HG03439 (cell line): Measurements from ENCODE around the gene BACH1.
"Not testable (repeated sequence)": the region's sequence is repeated elsewhere in the genome, so short reads cannot be mapped to it uniquely, and the experiment has no call there.

ENCODE experiments used
- ATAC-seq: cut with Tn5 transposase; IDR thresholded peaks from one replicate; pipeline ENCODE4 v1.9.1; 2021; ENCODE audit warnings: mild to moderate bottlenecking, moderate library complexity; ENCODE audit not compliant: unreplicated experiment

BACH1 gene

DNA sequence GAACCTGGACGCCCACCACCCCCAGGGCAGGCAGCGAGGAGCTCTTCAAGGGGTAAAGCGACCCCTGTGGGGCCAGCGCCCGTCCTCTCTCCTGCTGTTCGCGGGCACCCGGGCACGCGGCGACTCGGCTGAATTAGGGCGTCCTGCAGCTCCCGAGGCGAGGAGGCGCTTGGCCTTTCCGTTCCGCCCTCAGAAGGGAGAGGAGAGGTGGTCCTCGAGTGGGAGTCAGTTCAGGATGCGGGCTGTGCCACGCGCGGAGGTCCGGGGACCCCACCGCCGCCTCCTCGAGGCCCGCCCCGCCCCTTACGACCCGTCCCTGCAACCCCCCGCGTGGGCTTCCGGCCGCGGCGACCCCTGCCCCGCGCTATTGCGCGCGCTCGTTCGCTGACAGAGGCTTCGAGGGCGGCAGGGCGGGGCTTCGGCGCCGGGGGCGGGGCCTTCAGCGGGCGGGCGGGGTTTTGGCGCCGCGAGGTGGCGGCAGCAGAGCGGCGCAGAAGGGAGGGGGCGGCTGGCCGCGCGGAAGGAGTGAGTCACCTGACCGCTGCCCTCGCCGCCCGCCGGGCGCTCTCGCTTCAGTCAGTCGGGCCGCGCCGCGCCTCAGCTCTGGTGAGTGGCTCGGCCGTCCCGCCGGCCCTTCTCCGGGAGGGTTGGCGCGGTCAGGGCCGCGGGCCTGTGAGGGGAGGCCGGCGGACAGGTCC is at the start of gene BACH1:
Gene BACH1 (plus strand): TSS at position 575 of the 698 bp plus-strand sequence. CDS start 22,359 bp downstream, outside the sequence.
- peak; percentile 47 for ATAC-seq

GRCh38 chr21:29249289-29249688 is 49.4 kb upstream of the BACH1 start:
- ATAC-seq: not testable (repeated sequence)

DNA sequence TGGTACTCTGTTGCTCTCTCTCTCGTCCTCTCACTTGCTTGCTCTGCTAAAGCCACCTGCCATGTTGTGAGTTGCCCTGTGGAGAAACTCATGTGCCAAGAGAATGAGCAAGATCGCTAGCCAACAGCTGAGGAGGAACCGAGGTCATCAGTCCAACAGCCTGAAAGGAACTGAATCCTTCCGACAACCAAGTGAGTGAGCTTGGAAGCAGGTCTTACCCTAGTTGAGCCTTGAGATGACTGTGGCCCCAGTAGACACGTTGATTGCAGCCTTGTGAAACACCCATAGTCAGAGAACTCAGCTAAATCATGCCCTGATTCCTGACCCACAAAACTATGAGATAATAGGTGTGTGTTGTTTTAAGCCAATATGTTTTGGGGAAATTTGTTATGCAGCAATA is 48.1 kb upstream of the BACH1 start:
- no peak for ATAC-seq

GRCh38 chr21:29253861-29254260 is 44.9 kb upstream of the BACH1 start:
- not testable (repeated sequence) for ATAC-seq

DNA sequence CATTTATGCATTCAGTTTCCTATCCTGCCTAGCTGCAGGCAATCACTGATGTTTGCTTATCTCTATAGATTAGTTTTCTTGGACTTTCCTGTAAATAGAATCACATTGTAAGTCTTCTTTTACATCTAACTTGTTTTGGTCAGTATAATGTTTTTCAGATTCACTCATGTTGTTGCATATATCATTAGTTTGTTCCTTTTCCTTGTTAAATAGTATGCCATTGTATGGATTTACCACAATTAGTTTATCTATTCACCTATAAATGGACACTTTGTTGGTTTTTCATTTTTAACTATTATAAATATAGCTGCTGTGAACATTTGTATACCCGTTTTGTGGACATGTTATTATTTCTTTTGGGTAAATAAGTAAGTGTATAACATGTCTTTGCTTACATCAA is 44.2 kb upstream of the BACH1 start:
- no peak for ATAC-seq

- no peak for ATAC-seq
These were observed 42.4 kb upstream of the BACH1 start for GRCh38 chr21:29256126-29256910.

GRCh38 chr21:29257701-29258100 is 41.0 kb upstream of the BACH1 start:
- ATAC-seq: no peak

GRCh38 chr21:29258626-29259338 is 39.9 kb upstream of the BACH1 start:
- no peak for ATAC-seq

DNA sequence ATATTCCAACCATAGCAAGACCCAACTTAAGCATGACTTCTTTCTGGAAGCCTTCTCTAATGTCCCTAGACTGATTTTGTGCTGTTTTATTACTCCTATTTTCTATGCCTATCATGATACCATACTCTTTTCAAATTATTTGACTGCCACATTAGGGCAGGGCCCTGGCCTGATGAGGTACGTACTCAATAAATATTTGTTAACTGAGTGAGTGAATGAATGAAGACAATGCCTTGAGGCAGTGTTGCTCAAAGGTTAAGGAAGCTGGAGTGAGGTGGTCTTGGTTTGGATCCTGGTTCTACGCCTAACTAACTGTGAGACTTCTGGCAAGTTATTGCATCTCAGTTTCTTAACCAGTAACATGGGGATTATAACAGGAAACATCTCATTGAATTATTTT is 38.3 kb upstream of the BACH1 start:
- ATAC-seq: no peak

GRCh38 chr21:29261555-29262540 is 36.9 kb upstream of the BACH1 start:
- no peak for ATAC-seq

DNA sequence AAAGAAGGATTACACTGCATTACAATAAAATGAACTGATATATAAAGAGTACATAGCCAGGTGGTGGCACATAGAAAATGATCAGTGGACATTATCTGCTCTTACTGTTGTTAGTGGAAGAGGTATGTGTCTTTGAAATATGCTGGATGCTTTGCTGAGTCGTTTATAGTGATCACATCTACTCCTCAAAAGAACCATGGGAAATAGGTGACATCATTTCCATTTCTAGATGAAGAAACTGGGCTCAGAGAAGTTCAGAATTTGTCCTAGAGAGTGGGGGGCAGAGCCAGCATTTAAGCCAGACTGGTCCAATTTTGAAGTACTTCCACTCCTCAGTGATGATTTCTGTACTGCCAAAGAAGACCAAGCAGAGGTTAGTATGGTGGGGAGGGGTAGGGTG is 34.0 kb upstream of the BACH1 start:
- ATAC-seq: no peak

GRCh38 chr21:29265690-29266479 is 32.8 kb upstream of the BACH1 start:
- ATAC-seq: no peak

- ATAC-seq: no peak
These were observed 31.1 kb upstream of the BACH1 start for GRCh38 chr21:29267666-29268065.

- ATAC-seq: no peak
These were observed 26.8 kb upstream of the BACH1 start for GRCh38 chr21:29271927-29272333.

- no peak for ATAC-seq
These were observed 21.3 kb upstream of the BACH1 start for GRCh38 chr21:29277442-29277841.

DNA sequence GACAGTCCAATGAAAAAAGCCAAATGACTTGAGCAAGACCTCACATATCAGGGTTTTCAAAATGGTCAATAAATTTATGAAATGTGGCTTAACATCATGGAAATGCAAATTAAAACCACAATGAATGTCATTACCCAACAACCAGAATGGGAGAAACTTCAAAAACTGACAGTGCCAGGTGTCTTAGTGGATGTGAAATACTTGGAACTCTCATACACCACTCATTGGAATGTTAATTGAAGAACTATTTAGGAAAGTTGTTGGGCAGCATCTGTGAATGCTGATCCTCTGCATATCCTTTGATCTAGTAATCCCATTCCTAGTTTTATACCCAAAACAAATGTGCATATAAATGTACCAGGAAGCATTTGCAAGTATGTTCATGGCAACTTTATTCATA is 19.2 kb upstream of the BACH1 start:
- no peak for ATAC-seq

GRCh38 chr21:29281801-29282200 is 16.9 kb upstream of the BACH1 start:
- not testable (repeated sequence) for ATAC-seq

DNA sequence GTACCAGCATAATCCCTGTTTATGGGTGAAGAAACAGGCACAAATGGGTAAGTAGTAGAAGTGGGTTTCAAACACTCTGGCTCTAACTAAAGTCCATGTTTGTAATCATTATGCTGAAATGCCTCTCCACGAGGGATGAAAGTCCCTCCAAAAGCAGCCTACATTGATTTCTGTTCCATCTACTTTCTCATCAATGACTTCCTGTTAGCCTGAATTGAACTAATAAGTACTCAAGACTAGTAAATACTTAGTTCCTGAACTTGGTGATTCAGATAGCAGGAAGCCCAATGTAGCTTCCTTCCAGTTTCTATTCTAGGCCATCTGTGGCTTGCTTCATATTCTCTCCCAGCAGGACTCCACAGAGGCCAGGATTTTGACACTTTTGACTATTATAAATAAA is 11.3 kb upstream of the BACH1 start:
- ATAC-seq: no peak

- ATAC-seq: no peak
These were observed 10.5 kb upstream of the BACH1 start for GRCh38 chr21:29288239-29288638.

GRCh38 chr21:29289317-29289716 is 9.4 kb upstream of the BACH1 start:
- no peak for ATAC-seq
